ENCODE data around the gene TNS3. TPM values are rescaled to one million over a fixed set of nuclear protein-coding genes. Genes with fewer than 3 reads are reported as not detected.

The TNS3 gene
- total RNA-seq, 1 donor from 2014 or later = 41.2 TPM

- Histone ChIP-seq H3K36me3 (ENCODE audit: control insufficient read depth, insufficient read depth, low read length) (peaks cover 2% of the 10 kb centered on the region), H3K4me3 (ENCODE audit: low read depth, low read length) (no peak overlapping the region), H3K27me3 (ENCODE audit: control insufficient read depth, insufficient read depth, low read length) (no peaks in the 10 kb centered on the region)
- DNase-seq (ENCODE audit: low read depth) = no peak
- no peak for TF ChIP-seq CTCF (IDR thresholded peaks at IDR 0.05; ENCODE audit: insufficient read depth, low read length, poor library complexity, severe bottlenecking)
These were observed 16.2 kb downstream of the TNS3 start for GRCh38 chr7:47565640-47566250.

- Histone ChIP-seq H3K4me3 (ENCODE audit: low read depth, low read length) (no peak overlapping the region), H3K36me3 (ENCODE audit: control insufficient read depth, insufficient read depth, low read length) (peaks cover 2% of the 10 kb centered on the region), H3K27me3 (ENCODE audit: control insufficient read depth, insufficient read depth, low read length) (no peaks in the 10 kb centered on the region)
- DNase-seq (ENCODE audit: low read depth) = no peak
- no peak for TF ChIP-seq CTCF (IDR thresholded peaks at IDR 0.05; ENCODE audit: insufficient read depth, low read length, poor library complexity, severe bottlenecking)
These were observed 18.4 kb downstream of the TNS3 start for GRCh38 chr7:47563521-47563920.

GRCh38 chr7:47561715-47562446 lies 20.0 kb downstream of the TNS3 start:
- no peaks in the 10 kb centered on the region for H3K36me3 ChIP-seq (ENCODE audit: control insufficient read depth, insufficient read depth, low read length)
- H3K4me3 ChIP-seq (ENCODE audit: low read depth, low read length) = no peak overlapping the region
- DNase-seq (ENCODE audit: low read depth) = no peak
- no peak for TF ChIP-seq CTCF (IDR thresholded peaks at IDR 0.05; ENCODE audit: insufficient read depth, low read length, poor library complexity, severe bottlenecking)
- no peaks in the 10 kb centered on the region for H3K27me3 ChIP-seq (ENCODE audit: control insufficient read depth, insufficient read depth, low read length)

GRCh38 chr7:47559306-47560220 lies 22.3 kb downstream of the TNS3 start:
- Histone ChIP-seq H3K4me3 (ENCODE audit: low read depth, low read length) (no peak overlapping the region), H3K27me3 (ENCODE audit: control insufficient read depth, insufficient read depth, low read length) (no peaks in the 10 kb centered on the region), H3K36me3 (ENCODE audit: control insufficient read depth, insufficient read depth, low read length) (no peaks in the 10 kb centered on the region)
- no peak for DNase-seq (ENCODE audit: low read depth)
- no peak for TF ChIP-seq CTCF (IDR thresholded peaks at IDR 0.05; ENCODE audit: insufficient read depth, low read length, poor library complexity, severe bottlenecking)

GRCh38 chr7:47557694-47558670 lies 23.9 kb downstream of the TNS3 start:
- H3K36me3 ChIP-seq (ENCODE audit: control insufficient read depth, insufficient read depth, low read length) = no peaks in the 10 kb centered on the region
- H3K27me3 ChIP-seq (ENCODE audit: control insufficient read depth, insufficient read depth, low read length) = no peaks in the 10 kb centered on the region
- no peak for TF ChIP-seq CTCF (IDR thresholded peaks at IDR 0.05; ENCODE audit: insufficient read depth, low read length, poor library complexity, severe bottlenecking)
- no peak for DNase-seq (ENCODE audit: low read depth)
- H3K4me3 ChIP-seq (ENCODE audit: low read depth, low read length) = no peak overlapping the region
